Neural crest cell (in vitro differentiated cells): Measurements from ENCODE around the gene MAGOHB. TPM values are rescaled to one million over a fixed set of nuclear protein-coding genes. Genes with fewer than 3 reads are reported as not detected.

Experiments
- DNase-seq: peaks from one replicate; pipeline ENCODE4 v3.0.0; 2021; ENCODE audit warnings: low read depth, mixed read lengths, low spot score
- H3K27ac Mint-ChIP-seq: one replicate; pipeline ENCODE4 v1.8.0; 2021; ENCODE audit warnings: mild to moderate bottlenecking, mixed read lengths; ENCODE audit not compliant: unreplicated experiment
- H3K27me3 Mint-ChIP-seq: 2 replicates; pipeline ENCODE4 v1.8.0; 2021; ENCODE audit warnings: low read depth, mild to moderate bottlenecking, mixed read lengths
- H3K36me3 Mint-ChIP-seq: 2 replicates; pipeline ENCODE4 v1.8.0; 2021; ENCODE audit warnings: low read depth, mild to moderate bottlenecking, mixed read lengths
- H3K4me1 Mint-ChIP-seq: 2 replicates; pipeline ENCODE4 v1.8.0; 2021; ENCODE audit warnings: mixed read lengths
- H3K4me3 Mint-ChIP-seq: one replicate; pipeline ENCODE4 v1.8.0; 2021; ENCODE audit warnings: mild to moderate bottlenecking, mixed read lengths
- H3K9me3 Mint-ChIP-seq: 2 replicates; pipeline ENCODE4 v1.8.0; 2021; ENCODE audit warnings: mixed read lengths
- total RNA-seq: library from RNA; stranded (reverse); gene quantifications from 2 replicates; pipeline ENCODE4 v1.2.1, GENCODE V29; 2021
- TF ChIP-seq, protein P1 (sequence below): fragments of 200-600 bp; sonication (generic); conservative IDR thresholded peaks from 2 replicates; pipeline ENCODE4 v1.5.0; 2021; ENCODE audit warnings: antibody characterized with exemption, mild to moderate bottlenecking

Gene MAGOHB
- total RNA-seq, 1 donor from 2014 or later = 56.5 TPM

DNA sequence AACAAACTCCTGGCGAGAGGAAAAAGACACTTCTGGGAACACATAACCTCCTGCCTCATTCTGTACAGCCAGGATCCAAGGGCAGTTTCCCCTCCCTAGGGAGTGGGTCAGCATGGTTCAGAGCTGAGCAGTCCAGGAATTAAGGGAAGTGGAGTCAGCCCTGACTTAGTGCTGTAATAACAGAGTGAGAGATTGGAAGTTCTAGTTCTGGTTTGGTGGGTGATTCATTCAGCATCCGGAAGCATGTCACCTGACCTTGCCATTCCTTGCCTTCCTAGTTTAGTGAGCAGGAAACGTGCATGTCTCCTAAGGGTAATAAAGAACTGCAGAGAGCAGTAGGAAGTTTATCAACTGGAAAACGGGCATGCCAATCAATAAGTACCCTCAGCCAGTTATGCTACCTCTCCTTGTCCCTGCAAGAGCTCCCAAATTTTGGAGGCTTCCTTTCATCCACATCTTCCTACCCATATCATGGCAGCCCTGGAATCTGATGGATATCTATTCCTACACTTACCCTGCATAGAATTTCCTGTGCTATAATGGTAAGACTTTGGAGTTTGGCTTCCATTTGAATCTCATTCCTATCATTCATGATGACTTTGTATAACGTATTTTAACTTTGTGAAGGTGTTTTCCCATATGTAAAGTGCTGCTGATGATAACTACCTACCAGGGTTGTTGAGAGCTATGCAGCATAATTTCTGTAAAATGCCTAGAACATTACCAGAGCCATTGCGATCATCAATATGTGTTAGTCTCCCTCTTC is 28.5 kb upstream of the MAGOHB start:
- Mint-ChIP-seq H3K27ac (no peak overlapping the region), H3K4me3 (no peak overlapping the region), H3K4me1 (no peaks in the 10 kb centered on the region), H3K36me3 (peaks cover 7% of the 10 kb centered on the region), H3K9me3 (peaks cover 19% of the 10 kb centered on the region), H3K27me3 (peaks cover 20% of the 10 kb centered on the region)
- no peak for DNase-seq
- TF ChIP-seq, protein P1, sequence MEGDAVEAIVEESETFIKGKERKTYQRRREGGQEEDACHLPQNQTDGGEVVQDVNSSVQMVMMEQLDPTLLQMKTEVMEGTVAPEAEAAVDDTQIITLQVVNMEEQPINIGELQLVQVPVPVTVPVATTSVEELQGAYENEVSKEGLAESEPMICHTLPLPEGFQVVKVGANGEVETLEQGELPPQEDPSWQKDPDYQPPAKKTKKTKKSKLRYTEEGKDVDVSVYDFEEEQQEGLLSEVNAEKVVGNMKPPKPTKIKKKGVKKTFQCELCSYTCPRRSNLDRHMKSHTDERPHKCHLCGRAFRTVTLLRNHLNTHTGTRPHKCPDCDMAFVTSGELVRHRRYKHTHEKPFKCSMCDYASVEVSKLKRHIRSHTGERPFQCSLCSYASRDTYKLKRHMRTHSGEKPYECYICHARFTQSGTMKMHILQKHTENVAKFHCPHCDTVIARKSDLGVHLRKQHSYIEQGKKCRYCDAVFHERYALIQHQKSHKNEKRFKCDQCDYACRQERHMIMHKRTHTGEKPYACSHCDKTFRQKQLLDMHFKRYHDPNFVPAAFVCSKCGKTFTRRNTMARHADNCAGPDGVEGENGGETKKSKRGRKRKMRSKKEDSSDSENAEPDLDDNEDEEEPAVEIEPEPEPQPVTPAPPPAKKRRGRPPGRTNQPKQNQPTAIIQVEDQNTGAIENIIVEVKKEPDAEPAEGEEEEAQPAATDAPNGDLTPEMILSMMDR = no peak

DNA sequence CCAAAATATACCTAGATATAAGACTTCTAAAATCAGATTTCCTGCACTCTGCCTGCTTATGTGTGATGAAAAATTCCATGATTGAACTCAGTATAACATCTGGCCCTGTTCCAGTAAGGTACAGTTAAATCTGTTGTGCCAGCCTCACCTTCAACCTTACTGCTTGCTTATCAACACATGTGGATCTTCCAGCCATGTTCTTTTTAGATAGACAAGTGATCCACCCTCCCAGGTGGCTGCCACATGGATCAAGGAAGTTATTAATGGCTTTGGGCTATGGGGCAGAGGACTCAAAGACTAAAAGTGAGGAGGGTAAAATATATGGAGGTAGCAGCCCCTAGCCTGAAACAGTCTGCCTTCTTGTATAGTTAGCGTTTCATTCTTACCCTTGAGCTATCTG is 25.3 kb upstream of the MAGOHB start:
- TF ChIP-seq, protein P1 = no peak
- Mint-ChIP-seq H3K4me3 (no peak overlapping the region), H3K9me3 (no peaks in the 10 kb centered on the region), H3K27ac (no peak overlapping the region), H3K27me3 (peaks cover 15% of the 10 kb centered on the region), H3K36me3 (no peaks in the 10 kb centered on the region), H3K4me1 (no peaks in the 10 kb centered on the region)
- DNase-seq = no peak

DNA sequence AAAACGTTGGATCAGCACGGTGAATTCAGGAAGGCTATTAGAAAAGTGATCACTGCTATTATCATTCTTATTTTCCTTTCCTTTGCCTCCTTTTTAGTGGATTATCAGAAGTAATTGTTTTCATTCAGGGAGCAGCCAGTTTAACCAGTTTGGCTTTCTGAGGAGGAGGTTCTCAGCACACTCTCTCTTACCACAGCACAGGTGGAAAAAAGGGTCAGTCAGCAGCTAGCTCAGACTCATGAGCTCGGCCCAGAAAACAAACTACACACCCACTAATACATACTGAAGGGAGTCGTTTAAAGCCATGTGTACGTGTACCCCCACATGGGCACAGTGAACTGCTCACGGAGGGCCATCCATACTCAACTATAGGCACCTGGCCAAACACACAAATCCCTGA is 23.2 kb upstream of the MAGOHB start:
- Mint-ChIP-seq H3K4me3 (no peak overlapping the region), H3K36me3 (no peaks in the 10 kb centered on the region), H3K4me1 (no peaks in the 10 kb centered on the region), H3K9me3 (no peaks in the 10 kb centered on the region), H3K27me3 (peaks cover 26% of the 10 kb centered on the region), H3K27ac (no peak overlapping the region)
- TF ChIP-seq, protein P1 = no peak
- DNase-seq = no peak

DNA sequence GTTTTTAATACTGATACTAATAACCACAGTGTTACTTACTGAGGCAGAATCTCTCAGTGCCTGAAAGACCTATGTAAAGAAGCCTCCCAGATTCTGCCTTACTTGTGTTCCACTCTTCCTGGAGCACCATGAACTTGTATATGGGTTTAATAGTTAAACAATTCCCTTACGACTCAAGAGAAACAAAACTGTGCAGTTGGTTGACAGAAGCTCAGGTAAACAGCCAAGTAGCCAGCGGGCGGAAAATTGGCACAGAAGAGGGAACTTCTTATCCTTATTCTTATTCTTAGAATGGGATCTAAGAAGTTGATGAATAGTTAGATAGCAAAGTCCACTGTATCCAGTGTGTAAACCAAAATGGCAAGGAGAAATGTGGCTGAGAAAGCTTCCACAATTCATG is 22.7 kb upstream of the MAGOHB start:
- no peaks in the 10 kb centered on the region for H3K9me3 Mint-ChIP-seq
- H3K27ac Mint-ChIP-seq = no peak overlapping the region
- DNase-seq = no peak
- H3K4me1 Mint-ChIP-seq = no peaks in the 10 kb centered on the region
- H3K4me3 Mint-ChIP-seq = no peak overlapping the region
- TF ChIP-seq, protein P1 = no peak
- no peaks in the 10 kb centered on the region for H3K36me3 Mint-ChIP-seq
- H3K27me3 Mint-ChIP-seq = peaks cover 26% of the 10 kb centered on the region

DNA sequence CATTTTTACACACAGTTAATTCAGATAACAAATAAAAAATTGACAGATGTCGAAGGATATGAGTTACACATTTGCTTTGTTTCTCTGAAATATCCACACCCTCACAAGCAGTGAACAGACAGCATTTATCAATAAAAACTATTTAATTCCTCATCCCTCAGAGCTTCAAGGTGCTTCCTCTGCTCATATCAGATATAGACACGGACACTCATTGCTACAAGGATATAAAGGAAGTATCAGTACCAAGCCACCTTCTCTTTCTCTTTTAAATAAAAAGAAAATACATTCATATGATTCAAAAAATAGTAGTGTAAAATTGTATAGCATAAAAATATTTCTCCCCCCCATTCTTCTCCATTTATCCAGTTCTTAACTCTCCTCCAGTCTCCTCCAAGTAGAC is 21.9 kb upstream of the MAGOHB start:
- Mint-ChIP-seq H3K9me3 (no peaks in the 10 kb centered on the region), H3K4me3 (no peak overlapping the region), H3K27ac (no peak overlapping the region), H3K36me3 (no peaks in the 10 kb centered on the region), H3K4me1 (no peaks in the 10 kb centered on the region), H3K27me3 (peaks cover 31% of the 10 kb centered on the region)
- TF ChIP-seq, protein P1 = no peak
- no peak for DNase-seq
